K562 (cell line): Measurements from ENCODE around the gene NMRK2. TPM values are rescaled to one million over a fixed set of nuclear protein-coding genes. Genes with fewer than 3 reads are reported as not detected.

ENCODE experiments used
- ADNP ChIP-seq: fragments of 200-800 bp; sonication (Bioruptor generic); IDR thresholded peaks from 2 replicates; pipeline ENCODE4 v1.6.1; 2016; ENCODE audit warnings: missing genetic modification characterization, missing compliant biosample characterization
- EWSR1 ChIP-seq: fragments of 450-650 bp; IDR thresholded peaks from 2 replicates; pipeline ENCODE4 v1.6.1; 2018; ENCODE audit warnings: borderline replicate concordance, mild to moderate bottlenecking, low read depth, moderate library complexity; ENCODE audit not compliant: partially characterized antibody
- HIVEP1 ChIP-seq: fragments of 250-450 bp; sonication (Bioruptor Pico); IDR thresholded peaks from 2 replicates; pipeline ENCODE4 v1.4.0; 2020; ENCODE audit warnings: mild to moderate bottlenecking
- ILF3 ChIP-seq: fragments of 450-650 bp; IDR thresholded peaks from 2 replicates; pipeline ENCODE4 v1.6.1; 2018; ENCODE audit warnings: antibody characterized with exemption, mild to moderate bottlenecking, moderate library complexity, borderline replicate concordance
- MAFF ChIP-seq: IDR thresholded peaks from 2 replicates; pipeline ENCODE4 v1.6.1; 2012; ENCODE audit warnings: low read length, improper control_type of control experiment
- MTA2 ChIP-seq: fragments of 450-650 bp; IDR thresholded peaks from 2 replicates; pipeline ENCODE4 v1.6.1; 2016; ENCODE audit warnings: low read depth
- PRMT5 ChIP-seq: sonication (generic); formaldehyde crosslinking; IDR thresholded peaks from 2 replicates; pipeline ENCODE4 v1.5.0; 2020; ENCODE audit warnings: missing genetic modification reagents
- PTBP1 ChIP-seq: fragments of 200-400 bp; formaldehyde crosslinking; IDR thresholded peaks from 2 replicates; pipeline ENCODE4 v1.6.1; 2017; ENCODE audit warnings: low read depth, low read length
- SMARCE1 ChIP-seq: fragments of 450-650 bp; IDR thresholded peaks from 2 replicates; pipeline ENCODE4 v1.7.1; 2016; ENCODE audit warnings: mild to moderate bottlenecking
- XRCC4 ChIP-seq: IDR thresholded peaks from one replicate; pipeline ENCODE4 v1.6.1; 2011; ENCODE audit not compliant: insufficient read depth, insufficient read length; ENCODE audit errors: extremely low read depth
- ZNF197 ChIP-seq: fragments of 200-800 bp; sonication (Bioruptor generic); IDR thresholded peaks from 2 replicates; pipeline ENCODE4 v1.6.1; 2016; ENCODE audit warnings: low read depth, missing genetic modification characterization, missing compliant biosample characterization
- ZNF239 ChIP-seq: fragments of 250-450 bp; sonication (Bioruptor Pico); IDR thresholded peaks from 2 replicates; pipeline ENCODE4 v1.4.0; 2020; ENCODE audit warnings: mild to moderate bottlenecking
- ZNF592 ChIP-seq: fragments of 450-650 bp; IDR thresholded peaks from 2 replicates; pipeline ENCODE4 v1.6.1; 2017; ENCODE audit warnings: antibody characterized with exemption, mild to moderate bottlenecking
- polyA plus RNA-seq, 8 experiments: library from polyadenylated mRNA; depleted of rRNA in 4 of 8; stranded (reverse) in 5 of 8; unstranded in 3 of 8; fragments of >200 nt; fragmentation: Nextera tagmentation in 2 of 8; fragmentation: Illumina TruSeq in 1 of 8; extraction: Ambion mirVana in 2 of 8; extraction: Trizol in 1 of 8; gene quantifications; 2 replicates each; pipeline versions ENCODE4 v1.2.1 to v1.2.3, GENCODE V29; 2011 to 2014; ENCODE audit warnings: inconsistent platforms in 1 of 8, missing spikeins in 1 of 8
- total RNA-seq, 7 experiments: library from RNA; depleted of rRNA in 6 of 7; stranded (reverse); fragments of >200 nt in 6 of 7; fragmentation: Illumina TruSeq in 2 of 7; extraction: Trizol in 2 of 7; gene quantifications; 2 replicates each; pipeline versions ENCODE4 v1.2.1 to v1.2.3, GENCODE V29; 2011 to 2021; ENCODE audit warnings: low replicate concordance in 1 of 7
- TF ChIP-seq, protein P1 (sequence below), 2 experiments: fragments of 450-650 bp; IDR thresholded peaks; 2 replicates each; pipeline ENCODE4 v1.6.1; 2016; ENCODE audit warnings: mild to moderate bottlenecking in 2 of 2, borderline replicate concordance in 1 of 2, low read depth in 1 of 2, moderate library complexity in 1 of 2
- TF ChIP-seq, protein P2 (sequence below): sonication (generic); formaldehyde crosslinking; IDR thresholded peaks from 2 replicates; pipeline ENCODE4 v1.8.0; 2022; ENCODE audit warnings: mild to moderate bottlenecking, missing genetic modification reagents

NMRK2 gene
- total and polyA plus RNA-seq, 9 of the 15 experiments (the other 6 are each of a cell fraction or from before 2014, with no cell fraction given) = not detected

DNA sequence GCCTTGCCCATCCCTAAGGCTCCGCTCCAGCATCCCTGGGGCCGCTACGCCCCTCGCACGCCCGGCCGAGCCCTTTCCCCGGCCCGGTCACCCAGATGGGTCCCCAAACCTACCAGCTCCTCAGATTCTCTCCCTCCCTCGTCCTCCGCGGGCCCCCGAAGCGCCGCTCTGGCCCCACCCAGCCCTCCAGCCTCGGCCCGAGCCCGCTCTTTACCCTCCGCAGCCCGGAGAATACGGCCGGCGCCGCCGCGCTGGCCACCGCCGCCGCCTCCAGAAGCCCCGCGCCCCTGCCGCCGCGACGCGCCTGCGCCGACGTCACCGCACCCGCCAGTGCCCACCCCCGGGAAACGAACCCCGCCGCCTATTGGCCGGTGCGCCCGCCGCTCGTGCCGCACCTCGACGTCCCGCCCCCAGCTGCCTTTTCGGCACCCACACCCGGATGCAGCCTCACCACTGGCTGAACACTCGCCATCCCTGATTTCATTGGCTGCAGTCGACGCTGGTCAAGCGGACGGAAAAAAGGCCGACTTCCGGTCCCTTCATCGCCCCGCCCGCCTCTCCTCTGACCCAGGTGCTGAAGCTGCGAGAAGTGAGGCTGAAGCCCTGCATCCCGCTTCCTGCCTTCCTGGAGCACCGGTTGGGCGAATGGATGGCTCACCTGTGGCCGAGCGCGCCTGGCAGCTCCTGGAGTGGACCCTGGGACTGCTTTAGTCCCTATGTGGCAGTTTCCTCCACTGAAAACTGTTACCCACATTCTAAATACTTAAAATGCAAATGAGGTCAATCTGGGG is 38.1 kb downstream of the NMRK2 start, which contains the start of gene DAPK3 (continued):
- TF ChIP-seq, protein P1, sequence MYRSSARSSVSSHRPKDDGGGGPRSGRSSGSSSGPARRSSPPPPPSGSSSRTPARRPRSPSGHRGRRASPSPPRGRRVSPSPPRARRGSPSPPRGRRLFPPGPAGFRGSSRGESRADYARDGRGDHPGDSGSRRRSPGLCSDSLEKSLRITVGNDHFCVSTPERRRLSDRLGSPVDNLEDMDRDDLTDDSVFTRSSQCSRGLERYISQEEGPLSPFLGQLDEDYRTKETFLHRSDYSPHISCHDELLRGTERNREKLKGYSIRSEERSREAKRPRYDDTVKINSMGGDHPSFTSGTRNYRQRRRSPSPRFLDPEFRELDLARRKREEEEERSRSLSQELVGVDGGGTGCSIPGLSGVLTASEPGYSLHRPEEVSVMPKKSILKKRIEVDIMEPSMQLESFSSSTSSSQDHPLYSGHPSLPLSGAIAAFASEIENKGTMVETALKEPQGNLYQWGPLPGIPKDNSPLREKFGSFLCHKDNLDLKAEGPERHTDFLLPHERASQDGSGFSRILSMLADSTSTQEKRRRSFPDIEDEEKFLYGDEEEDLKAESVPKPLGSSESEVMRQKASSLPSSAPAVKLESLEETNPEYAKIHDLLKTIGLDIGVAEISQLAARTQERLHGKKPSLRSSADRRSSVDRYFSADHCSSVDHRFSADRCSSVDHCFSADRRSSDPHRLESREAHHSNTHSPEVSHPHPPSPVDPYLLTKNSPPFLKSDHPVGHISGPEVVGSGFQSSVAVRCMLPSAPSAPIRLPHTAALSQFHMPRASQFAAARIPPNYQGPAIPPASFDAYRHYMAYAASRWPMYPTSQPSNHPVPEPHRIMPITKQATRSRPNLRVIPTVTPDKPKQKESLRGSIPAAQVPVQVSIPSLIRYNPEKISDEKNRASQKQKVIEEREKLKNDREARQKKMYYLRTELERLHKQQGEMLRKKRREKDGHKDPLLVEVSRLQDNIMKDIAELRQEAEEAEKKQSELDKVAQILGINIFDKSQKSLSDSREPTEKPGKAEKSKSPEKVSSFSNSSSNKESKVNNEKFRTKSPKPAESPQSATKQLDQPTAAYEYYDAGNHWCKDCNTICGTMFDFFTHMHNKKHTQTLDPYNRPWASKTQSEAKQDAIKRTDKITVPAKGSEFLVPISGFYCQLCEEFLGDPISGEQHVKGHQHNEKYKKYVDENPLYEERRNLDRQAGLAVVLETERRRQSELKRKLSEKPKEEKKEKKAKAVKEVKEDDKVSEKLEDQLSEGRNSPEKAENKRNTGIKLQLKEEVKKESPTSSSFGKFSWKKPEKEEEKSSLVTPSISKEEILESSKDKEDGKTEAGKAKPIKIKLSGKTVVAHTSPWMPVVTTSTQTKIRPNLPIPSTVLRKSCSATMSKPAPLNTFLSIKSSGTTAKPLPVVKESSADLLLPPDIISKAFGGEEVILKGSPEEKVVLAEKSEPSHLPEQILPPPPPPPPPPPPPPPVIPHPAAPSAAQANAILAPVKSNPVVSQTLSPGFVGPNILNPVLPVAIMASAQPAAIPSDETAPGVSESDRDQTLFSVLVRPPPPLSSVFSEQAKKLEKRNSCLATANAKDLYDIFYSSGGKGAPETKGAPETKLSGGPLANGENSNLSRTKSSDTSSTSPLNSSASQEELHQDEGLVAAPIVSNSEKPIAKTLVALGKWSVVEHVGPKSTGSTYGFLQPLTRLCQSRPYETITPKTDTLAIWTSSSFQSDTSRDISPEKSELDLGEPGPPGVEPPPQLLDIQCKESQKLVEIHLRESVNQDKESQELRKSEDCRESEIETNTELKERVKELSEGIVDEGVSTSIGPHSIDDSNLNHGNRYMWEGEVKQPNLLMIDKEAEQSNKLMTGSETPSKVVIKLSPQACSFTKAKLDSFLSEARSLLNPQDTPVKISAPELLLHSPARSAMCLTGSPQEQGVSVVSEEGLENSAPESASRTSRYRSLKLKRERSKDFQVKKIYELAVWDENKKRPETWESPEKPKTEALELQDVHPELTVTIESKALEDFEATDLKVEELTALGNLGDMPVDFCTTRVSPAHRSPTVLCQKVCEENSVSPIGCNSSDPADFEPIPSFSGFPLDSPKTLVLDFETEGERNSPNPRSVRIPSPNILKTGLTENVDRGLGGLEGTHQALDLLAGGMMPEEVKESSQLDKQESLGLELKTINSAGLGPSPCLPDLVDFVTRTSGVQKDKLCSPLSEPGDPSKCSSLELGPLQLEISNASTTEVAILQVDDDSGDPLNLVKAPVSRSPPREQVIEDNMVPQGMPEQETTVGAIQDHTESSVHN (IDR thresholded peaks at IDR 0.05; ENCODE audit: borderline replicate concordance in 1 of 2, low read depth in 1 of 2) = no peak
- TF ChIP-seq MTA2 (no peak), MAFF (no peak), PTBP1 (no peak), EWSR1 (no peak), XRCC4 (no peak), ILF3 (no peak), SMARCE1 (no peak), PRMT5 (CRISPR knock-in tag) (no peak), ZNF197 (CRISPR knock-in tag) (no peak), ADNP (tag) (no peak), HIVEP1 (no peak), ZNF239 (CRISPR knock-in tag) (no peak), ZNF592 (no peak)
- TF ChIP-seq, protein P2, sequence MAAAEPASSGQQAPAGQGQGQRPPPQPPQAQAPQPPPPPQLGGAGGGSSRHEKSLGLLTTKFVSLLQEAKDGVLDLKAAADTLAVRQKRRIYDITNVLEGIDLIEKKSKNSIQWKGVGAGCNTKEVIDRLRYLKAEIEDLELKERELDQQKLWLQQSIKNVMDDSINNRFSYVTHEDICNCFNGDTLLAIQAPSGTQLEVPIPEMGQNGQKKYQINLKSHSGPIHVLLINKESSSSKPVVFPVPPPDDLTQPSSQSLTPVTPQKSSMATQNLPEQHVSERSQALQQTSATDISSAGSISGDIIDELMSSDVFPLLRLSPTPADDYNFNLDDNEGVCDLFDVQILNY (CRISPR knock-in tag) = no peak
